HepG2 (cell line): ENCODE measurements around the gene ADGRG1. TPM values are rescaled to one million over a fixed set of nuclear protein-coding genes. Genes with fewer than 3 reads are reported as not detected.

Source experiments
- ATM ChIP-seq: fragments of 450-650 bp; IDR thresholded peaks from 2 replicates; pipeline ENCODE4 v1.7.1; 2017; ENCODE audit warnings: mild to moderate bottlenecking, borderline replicate concordance
- BRCA1 ChIP-seq: sonication (generic); formaldehyde crosslinking; IDR thresholded peaks from 2 replicates; pipeline ENCODE4 v1.4.0; 2020; ENCODE audit warnings: missing genetic modification reagents
- FOXO1 ChIP-seq: sonication (generic); formaldehyde crosslinking; IDR thresholded peaks from 2 replicates; pipeline ENCODE4 v1.4.0; 2020; ENCODE audit warnings: missing genetic modification reagents
- GABPB1 ChIP-seq: IDR thresholded peaks from 2 replicates; pipeline ENCODE4 v1.6.1; 2016; ENCODE audit warnings: mild to moderate bottlenecking, missing genetic modification reagents, moderate library complexity, missing compliant biosample characterization
- GATAD2A ChIP-seq: IDR thresholded peaks from 2 replicates; pipeline ENCODE4 v1.6.1; 2016
- HES4 ChIP-seq: sonication (generic); formaldehyde crosslinking; IDR thresholded peaks from 2 replicates; pipeline ENCODE4 v1.9.0; 2021; ENCODE audit warnings: mild to moderate bottlenecking, missing genetic modification reagents, borderline replicate concordance
- IKZF4 ChIP-seq: sonication (generic); formaldehyde crosslinking; IDR thresholded peaks from 2 replicates; pipeline ENCODE4 v1.5.1; 2020; ENCODE audit warnings: borderline replicate concordance, mild to moderate bottlenecking, low read depth, missing genetic modification reagents; ENCODE audit errors: not compliant biosample characterization
- POLR2A ChIP-seq, 2 experiments: IDR thresholded peaks; 2 replicates each; pipeline ENCODE4 v1.6.1; 2011; ENCODE audit warnings: low read depth in 2 of 2, low read length in 2 of 2, mild to moderate bottlenecking in 1 of 2, moderate library complexity in 1 of 2; ENCODE audit not compliant: insufficient read depth in 1 of 2
- PRMT3 ChIP-seq: sonication (generic); formaldehyde crosslinking; IDR thresholded peaks from 2 replicates; pipeline ENCODE4 v1.8.1; 2022; ENCODE audit warnings: low read depth, mild to moderate bottlenecking, moderate library complexity, missing genetic modification reagents, borderline replicate concordance
- REPIN1 ChIP-seq: sonication (generic); formaldehyde crosslinking; IDR thresholded peaks from 2 replicates; pipeline ENCODE4 v1.8.0; 2022; ENCODE audit warnings: missing genetic modification reagents, low read depth, mild to moderate bottlenecking, borderline replicate concordance
- SAFB2 ChIP-seq: sonication (generic); formaldehyde crosslinking; IDR thresholded peaks from 2 replicates; pipeline ENCODE4 v1.5.1; 2020; ENCODE audit warnings: missing genetic modification reagents, low read depth, mild to moderate bottlenecking, borderline replicate concordance
- SOX13 ChIP-seq, 3 experiments: fragments of 450-650 bp in 1 of 3; sonication (generic) in 1 of 3; formaldehyde crosslinking in 1 of 3; IDR thresholded peaks in 2 of 3; conservative IDR thresholded peaks in 1 of 3; 2 replicates each; pipeline versions ENCODE4 v1.5.0 to v1.6.1; 2016 to 2020; ENCODE audit warnings: antibody characterized with exemption in 1 of 3, mild to moderate bottlenecking in 1 of 3, missing compliant biosample characterization in 1 of 3, missing genetic modification reagents in 1 of 3, moderate library complexity in 1 of 3
- SRF ChIP-seq: IDR thresholded peaks from 2 replicates; pipeline ENCODE4 v1.6.1; 2011; ENCODE audit warnings: mild to moderate bottlenecking, low read depth, low read length, moderate library complexity
- ZEB1 ChIP-seq: IDR thresholded peaks from 2 replicates; pipeline ENCODE4 v1.6.1; 2012; ENCODE audit warnings: mild to moderate bottlenecking, low read depth, inconsistent platforms; ENCODE audit not compliant: insufficient replicate concordance
- ZMAT3 ChIP-seq: sonication (generic); formaldehyde crosslinking; conservative IDR thresholded peaks from 2 replicates; pipeline ENCODE4 v1.7.0; 2021; ENCODE audit warnings: missing genetic modification reagents
- ZNF230 ChIP-seq: sonication (generic); formaldehyde crosslinking; IDR thresholded peaks from 2 replicates; pipeline ENCODE4 v1.4.0; 2020; ENCODE audit warnings: mild to moderate bottlenecking, missing genetic modification reagents
- ZNF235 ChIP-seq: sonication (generic); formaldehyde crosslinking; IDR thresholded peaks from 2 replicates; pipeline ENCODE4 v1.8.1; 2023; ENCODE audit warnings: mild to moderate bottlenecking, missing genetic modification reagents, borderline replicate concordance
- ZNF276 ChIP-seq: sonication (generic); formaldehyde crosslinking; IDR thresholded peaks from 2 replicates; pipeline ENCODE4 v1.4.0; 2020; ENCODE audit warnings: mild to moderate bottlenecking, low read depth, missing genetic modification reagents
- ZNF329 ChIP-seq: sonication (generic); formaldehyde crosslinking; IDR thresholded peaks from 2 replicates; pipeline ENCODE4 v1.9.0; 2021; ENCODE audit warnings: low read depth, mild to moderate bottlenecking, missing genetic modification reagents
- polyA plus RNA-seq, 8 experiments: library from polyadenylated mRNA; depleted of rRNA in 3 of 8; stranded (reverse) in 7 of 8; unstranded in 1 of 8; fragments of >200 nt; fragmentation: Illumina TruSeq in 4 of 8; extraction: Trizol in 4 of 8; gene quantifications; 2 replicates each; pipeline versions ENCODE4 v1.2.1 to v1.2.3, GENCODE V29; 2011 to 2016; ENCODE audit warnings: low read depth in 4 of 8, missing spikeins in 1 of 8, mixed read lengths in 1 of 8; ENCODE audit not compliant: insufficient read depth in 1 of 8
- total RNA-seq, 5 experiments: library from RNA; depleted of rRNA; stranded (reverse); fragments of >200 nt; fragmentation: Illumina TruSeq; extraction: Trizol; gene quantifications; 2 replicates each; pipeline ENCODE4 v1.2.3, GENCODE V29; 2016; ENCODE audit warnings: low read depth in 1 of 5
- TF ChIP-seq, protein P1 (sequence below): sonication (generic); formaldehyde crosslinking; IDR thresholded peaks from 2 replicates; pipeline ENCODE4 v1.8.0; 2023; ENCODE audit warnings: mild to moderate bottlenecking, missing genetic modification reagents
- TF ChIP-seq, protein P2 (sequence below): sonication (generic); formaldehyde crosslinking; IDR thresholded peaks from 2 replicates; pipeline ENCODE4 v1.4.0; 2020; ENCODE audit warnings: missing genetic modification reagents
- TF ChIP-seq, protein P3 (sequence below): sonication (generic); formaldehyde crosslinking; IDR thresholded peaks from 2 replicates; pipeline ENCODE4 v1.9.0; 2021; ENCODE audit warnings: missing genetic modification reagents, borderline replicate concordance
- TF ChIP-seq, protein P4 (sequence below): sonication (generic); formaldehyde crosslinking; IDR thresholded peaks from 2 replicates; pipeline ENCODE4 v1.5.0; 2020; ENCODE audit warnings: mild to moderate bottlenecking, missing genetic modification reagents, borderline replicate concordance

The ADGRG1 gene
- total and polyA plus RNA-seq, 2 of the 13 experiments (the other 11 are each of a cell fraction or from before 2014, with no cell fraction given) = 2.7 to 5.9 TPM

DNA sequence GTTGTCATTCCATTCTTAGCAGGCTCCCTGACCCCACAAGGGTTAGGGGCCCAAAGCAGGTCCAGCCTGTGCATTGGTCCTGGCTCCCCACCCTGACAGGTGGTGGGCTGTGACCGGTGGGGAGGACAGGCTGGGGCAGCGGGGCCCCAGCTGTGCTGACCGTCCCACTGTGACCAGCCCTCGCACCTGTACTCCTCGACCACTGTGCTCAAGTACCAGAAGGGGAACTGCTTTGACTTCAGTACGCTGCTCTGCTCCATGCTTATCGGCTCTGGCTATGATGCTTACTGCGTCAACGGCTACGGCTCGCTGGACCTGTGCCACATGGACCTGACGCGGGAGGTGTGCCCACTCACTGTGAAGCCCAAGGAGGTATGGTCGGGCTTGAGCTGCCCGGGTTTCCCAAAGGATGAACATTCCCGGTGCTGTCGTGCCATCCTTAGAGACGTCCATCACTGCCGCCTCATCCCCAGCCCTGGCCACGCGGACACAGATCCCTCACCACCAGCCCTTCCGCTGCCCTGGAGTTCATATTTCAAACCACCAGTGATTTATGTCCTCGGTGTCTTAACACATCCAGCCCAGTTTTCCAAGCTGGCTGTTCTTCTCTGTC, 73.4 kb downstream of the ADGRG1 start (continued):
- TF ChIP-seq, protein P1, sequence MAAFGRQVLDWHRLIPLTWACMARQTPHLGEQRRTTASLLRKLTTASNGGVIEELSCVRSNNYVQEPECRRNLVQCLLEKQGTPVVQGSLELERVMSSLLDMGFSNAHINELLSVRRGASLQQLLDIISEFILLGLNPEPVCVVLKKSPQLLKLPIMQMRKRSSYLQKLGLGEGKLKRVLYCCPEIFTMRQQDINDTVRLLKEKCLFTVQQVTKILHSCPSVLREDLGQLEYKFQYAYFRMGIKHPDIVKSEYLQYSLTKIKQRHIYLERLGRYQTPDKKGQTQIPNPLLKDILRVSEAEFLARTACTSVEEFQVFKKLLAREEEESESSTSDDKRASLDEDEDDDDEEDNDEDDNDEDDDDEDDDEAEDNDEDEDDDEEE = no peak
- TF ChIP-seq ZNF329 (CRISPR knock-in tag) (no peak), ZNF235 (CRISPR knock-in tag) (no peak), REPIN1 (CRISPR knock-in tag) (no peak), FOXO1 (no peak), ZNF276 (CRISPR knock-in tag) (no peak), ZNF230 (CRISPR knock-in tag) (no peak), SOX13 (IDR thresholded peaks at IDR 0.05) (no peak), SOX13 (CRISPR knock-in tag; conservative IDR thresholded peaks at IDR 0.05 in 1 of 2, IDR thresholded peaks at IDR 0.05 in 1 of 2) (no peak), IKZF4 (no peak), ATM (no peak), SRF (no peak), ZMAT3 (CRISPR knock-in tag) (no peak), SAFB2 (no peak), POLR2A (IDR thresholded peaks at IDR 0.05; ENCODE audit: insufficient read depth in 1 of 2, low read depth in 2 of 2, low read length in 2 of 2) (no peak), BRCA1 (CRISPR knock-in tag) (no peak), HES4 (CRISPR knock-in tag) (no peak), PRMT3 (CRISPR knock-in tag) (no peak), ZEB1 (no peak), GATAD2A (CRISPR knock-in tag) (no peak), GABPB1 (CRISPR knock-in tag) (peak; percentile 6; the same call in 1 of the 2 replicates)
- TF ChIP-seq, protein P2, sequence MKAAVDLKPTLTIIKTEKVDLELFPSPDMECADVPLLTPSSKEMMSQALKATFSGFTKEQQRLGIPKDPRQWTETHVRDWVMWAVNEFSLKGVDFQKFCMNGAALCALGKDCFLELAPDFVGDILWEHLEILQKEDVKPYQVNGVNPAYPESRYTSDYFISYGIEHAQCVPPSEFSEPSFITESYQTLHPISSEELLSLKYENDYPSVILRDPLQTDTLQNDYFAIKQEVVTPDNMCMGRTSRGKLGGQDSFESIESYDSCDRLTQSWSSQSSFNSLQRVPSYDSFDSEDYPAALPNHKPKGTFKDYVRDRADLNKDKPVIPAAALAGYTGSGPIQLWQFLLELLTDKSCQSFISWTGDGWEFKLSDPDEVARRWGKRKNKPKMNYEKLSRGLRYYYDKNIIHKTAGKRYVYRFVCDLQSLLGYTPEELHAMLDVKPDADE (CRISPR knock-in tag) = no peak
- TF ChIP-seq, protein P3, sequence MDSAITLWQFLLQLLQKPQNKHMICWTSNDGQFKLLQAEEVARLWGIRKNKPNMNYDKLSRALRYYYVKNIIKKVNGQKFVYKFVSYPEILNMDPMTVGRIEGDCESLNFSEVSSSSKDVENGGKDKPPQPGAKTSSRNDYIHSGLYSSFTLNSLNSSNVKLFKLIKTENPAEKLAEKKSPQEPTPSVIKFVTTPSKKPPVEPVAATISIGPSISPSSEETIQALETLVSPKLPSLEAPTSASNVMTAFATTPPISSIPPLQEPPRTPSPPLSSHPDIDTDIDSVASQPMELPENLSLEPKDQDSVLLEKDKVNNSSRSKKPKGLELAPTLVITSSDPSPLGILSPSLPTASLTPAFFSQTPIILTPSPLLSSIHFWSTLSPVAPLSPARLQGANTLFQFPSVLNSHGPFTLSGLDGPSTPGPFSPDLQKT (CRISPR knock-in tag) = no peak
- TF ChIP-seq, protein P4, sequence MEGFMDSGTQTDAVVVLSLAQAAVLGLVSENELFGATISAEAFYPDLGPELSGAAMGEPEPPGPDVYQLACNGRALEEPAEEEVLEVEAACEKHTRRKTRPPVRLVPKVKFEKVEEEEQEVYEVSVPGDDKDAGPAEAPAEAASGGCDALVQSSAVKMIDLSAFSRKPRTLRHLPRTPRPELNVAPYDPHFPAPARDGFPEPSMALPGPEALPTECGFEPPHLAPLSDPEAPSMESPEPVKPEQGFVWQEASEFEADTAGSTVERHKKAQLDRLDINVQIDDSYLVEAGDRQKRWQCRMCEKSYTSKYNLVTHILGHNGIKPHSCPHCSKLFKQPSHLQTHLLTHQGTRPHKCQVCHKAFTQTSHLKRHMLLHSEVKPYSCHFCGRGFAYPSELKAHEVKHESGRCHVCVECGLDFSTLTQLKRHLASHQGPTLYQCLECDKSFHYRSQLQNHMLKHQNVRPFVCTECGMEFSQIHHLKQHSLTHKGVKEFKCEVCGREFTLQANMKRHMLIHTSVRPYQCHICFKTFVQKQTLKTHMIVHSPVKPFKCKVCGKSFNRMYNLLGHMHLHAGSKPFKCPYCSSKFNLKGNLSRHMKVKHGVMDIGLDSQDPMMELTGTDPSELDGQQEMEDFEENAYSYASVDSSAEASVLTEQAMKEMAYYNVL (CRISPR knock-in tag) = no peak
